AG04450 (cell line): ENCODE measurements around the gene BCL11B. TPM values are rescaled to one million over a fixed set of nuclear protein-coding genes. Genes with fewer than 3 reads are reported as not detected.

ENCODE experiments used
- CTCF ChIA-PET: fragments of 300-600, 350-600 bp; formaldehyde crosslinking; extraction: SDS; loops from one replicate; lab custom pipeline; 2022; ENCODE audit warnings: antibody characterized with exemption, inconsistent platforms; lab: Charles Lee
- POLR2A ChIA-PET: fragments of 350-600 bp; formaldehyde crosslinking; extraction: SDS; loops from one replicate; lab custom pipeline; 2021; ENCODE audit warnings: antibody characterized with exemption, inconsistent platforms; lab: Yijun Ruan, JAX
- DNase-seq: peaks from one replicate; pipeline ENCODE4 v3.0.0-alpha.2; 2011; ENCODE audit warnings: low read depth, low spot score
- H3K27ac ChIP-seq: one replicate; pipeline ENCODE4 v1.5.1; 2012; ENCODE audit warnings: low read depth, low read length, control low read depth
- H3K27me3 ChIP-seq: one replicate; pipeline ENCODE4 v1.6.0; 2012; ENCODE audit warnings: low read length; ENCODE audit not compliant: control insufficient read depth, insufficient read depth
- H3K4me3 ChIP-seq: 2 replicates; pipeline ENCODE4 v1.5.1; 2011; ENCODE audit warnings: mild to moderate bottlenecking, low read depth, low read length, control low read depth
- H3K9me3 ChIP-seq: 2 replicates; pipeline ENCODE4 v1.5.1; 2012; ENCODE audit warnings: low read length; ENCODE audit not compliant: control insufficient read depth, insufficient read depth
- CTCF ChIP-seq: IDR thresholded peaks from 2 replicates; pipeline ENCODE4 v1.5.1; 2011; ENCODE audit warnings: low read depth, low read length, control low read depth, inconsistent platforms
- polyA plus RNA-seq: library from polyadenylated mRNA; depleted of rRNA; stranded (reverse); fragments of >200 nt; gene quantifications from 2 replicates; pipeline ENCODE4 v1.2.3, GENCODE V29; 2011; rRNA removed

BCL11B gene
- polyA plus RNA-seq, 1 experiment = not detected

GRCh38 chr14:99121319-99121875 lies 150.6 kb downstream of the BCL11B start:
- TF ChIP-seq CTCF = no peak
- CTCF ChIA-PET = no interaction called here
- POLR2A ChIA-PET = no interaction called here
- no peak for DNase-seq
- H3K9me3 ChIP-seq = peaks cover 49% of the 10 kb centered on the region
- H3K4me3 ChIP-seq = no peak overlapping the region
- no peaks in the 10 kb centered on the region for H3K27me3 ChIP-seq
- H3K27ac ChIP-seq = no peak overlapping the region

DNA sequence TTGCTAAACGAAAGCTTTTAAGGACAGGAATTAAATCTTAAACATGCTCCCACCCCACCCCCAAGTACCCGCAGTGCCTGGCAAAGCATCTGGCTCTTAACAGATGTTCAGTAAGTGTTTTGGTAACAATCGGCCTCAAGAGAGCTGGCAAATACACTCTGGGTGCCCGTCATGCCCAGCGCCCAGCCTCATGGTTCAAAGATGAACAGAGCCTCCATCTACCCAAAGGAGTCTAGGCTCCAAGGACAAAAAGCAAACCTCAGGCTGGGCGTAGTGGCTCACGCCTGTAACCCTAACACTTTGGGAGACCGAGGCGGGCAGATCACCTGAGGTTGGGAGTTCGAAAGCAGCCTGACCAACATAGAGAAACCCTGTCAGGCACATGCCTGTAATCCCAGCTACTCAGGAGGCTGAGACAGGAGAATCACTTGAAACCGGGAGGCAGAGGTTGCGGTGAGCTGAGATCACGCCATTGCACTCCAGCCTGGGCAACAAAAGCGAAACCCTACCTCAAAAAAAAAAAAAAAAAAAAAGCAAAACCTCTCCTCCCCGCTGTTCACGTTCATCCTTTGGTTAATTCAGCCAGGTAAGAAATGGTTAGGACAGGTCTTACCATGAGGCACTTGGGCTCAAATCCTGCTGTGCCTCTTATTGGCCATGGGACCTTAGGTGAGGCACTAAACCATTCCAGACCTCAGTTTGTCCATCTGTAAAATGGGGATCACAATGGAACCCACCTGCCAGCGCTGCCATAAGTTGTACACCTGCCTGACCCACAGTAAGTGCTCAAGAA lies 151.3 kb downstream of the BCL11B start:
- Histone ChIP-seq H3K27ac (no peak overlapping the region), H3K4me3 (no peak overlapping the region), H3K9me3 (peaks cover 45% of the 10 kb centered on the region), H3K27me3 (no peaks in the 10 kb centered on the region)
- CTCF ChIA-PET = no interaction called here
- no peak for TF ChIP-seq CTCF
- no peak for DNase-seq
- POLR2A ChIA-PET = no interaction called here

DNA sequence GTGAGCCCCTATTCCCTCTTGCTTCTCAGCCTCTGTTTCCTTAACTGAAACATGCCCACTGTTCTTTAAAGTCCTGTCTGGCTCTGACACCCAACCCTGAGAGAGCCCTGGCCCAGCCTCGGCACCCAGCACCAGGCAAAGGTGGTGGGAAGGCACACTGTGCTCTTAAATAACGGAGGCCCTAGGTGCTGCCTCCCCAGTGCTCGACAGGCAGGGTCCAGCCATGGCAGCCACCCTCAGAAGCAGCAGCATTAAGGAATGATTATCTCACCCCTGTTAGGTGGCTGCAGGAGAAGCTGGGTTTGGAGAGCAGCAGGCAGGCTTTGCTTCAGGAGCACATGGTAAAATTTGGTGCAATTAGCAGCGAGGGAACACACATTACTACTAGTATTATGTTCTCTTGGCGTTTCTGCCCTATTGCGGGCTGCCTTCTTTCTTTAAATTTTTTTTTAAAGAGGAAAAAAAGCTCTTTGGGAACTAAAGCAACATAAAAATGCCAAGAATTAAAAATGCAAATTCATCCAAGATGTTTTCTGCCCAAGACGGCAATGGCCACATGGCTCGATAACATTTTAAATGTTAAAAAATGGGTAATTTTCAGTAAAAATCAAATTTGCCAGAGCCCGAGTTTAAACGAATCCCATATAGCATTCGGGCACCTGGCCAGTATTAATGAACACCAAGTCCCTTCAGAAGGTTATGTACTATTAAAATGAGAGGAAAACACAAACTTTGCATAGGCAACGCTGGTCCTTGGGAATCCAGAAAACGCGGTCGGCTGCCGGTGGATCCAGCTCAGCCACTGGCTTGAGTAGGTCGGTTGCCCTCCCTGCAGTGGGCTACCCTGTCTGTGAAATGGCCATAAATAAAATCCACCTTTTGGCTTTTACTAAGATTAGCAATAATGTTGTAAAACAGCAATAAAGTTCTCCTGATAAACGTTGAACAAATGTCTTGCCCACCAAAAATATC lies 152.2 kb downstream of the BCL11B start:
- TF ChIP-seq CTCF = no peak
- ChIA-PET POLR2A (no interaction called here), CTCF (no interaction called here)
- no peak for DNase-seq
- H3K27me3 ChIP-seq = no peaks in the 10 kb centered on the region
- peaks cover 43% of the 10 kb centered on the region for H3K9me3 ChIP-seq
- no peak overlapping the region for H3K27ac ChIP-seq
- no peak overlapping the region for H3K4me3 ChIP-seq

Other genes starting within 250 kb of the BCL11B start
- gene SETD3, start 208.7 kb upstream of the BCL11B start, polyA plus RNA-seq = 23.7 and 25.0 TPM in 2 replicates
- 18.9 and 33.4 TPM in 2 replicates for gene CCNK, start 209.2 kb upstream of the BCL11B start, polyA plus RNA-seq